ENCODE results near the gene HNRNPL.

- TF ChIP-seq HDAC2 (IDR thresholded peaks at IDR 0.05) (no peak), SREBF2 (IDR thresholded peaks at IDR 0.05) (no peak), MYC (IDR thresholded peaks at IDR 0.05; ENCODE audit: borderline replicate concordance, low read length) (no peak), CTCF (IDR thresholded peaks at IDR 0.05) (no peak), REST (IDR thresholded peaks at IDR 0.05) (no peak)
Measured at GRCh38 chr19:38856813-38857212, 7.0 kb upstream of the HNRNPL start.

All from A549 (cell line).